Thyroid gland (tissue), 4 donors: ENCODE data around the gene RDH12.

Source experiments
- CTCF ChIP-seq, 6 experiments: fragments of 200-600 bp in 3 of 6; fragments of 450-650 bp in 3 of 6; sonication (generic) in 3 of 6; IDR thresholded peaks; one replicate each; pipeline ENCODE4 v1.5.1; 2016 to 2019; ENCODE audit warnings: antibody characterized with exemption in 6 of 6, mild to moderate bottlenecking in 2 of 6, inconsistent platforms in 1 of 6, moderate library complexity in 1 of 6
- POLR2A ChIP-seq, 2 donors: fragments of 450-650 bp; IDR thresholded peaks; one replicate each; pipeline ENCODE4 v1.6.1; 2017; ENCODE audit warnings: antibody characterized with exemption in 2 of 2, mild to moderate bottlenecking in 2 of 2, moderate library complexity in 1 of 2

- TF ChIP-seq CTCF (IDR thresholded peaks at IDR 0.05) (no peak), POLR2A (IDR thresholded peaks at IDR 0.05) (no peak)
Measured at GRCh38 chr14:67673451-67673850, 28.2 kb upstream of the RDH12 start.
